Renal cortical epithelial cell (primary cell): ENCODE measurements around the gene SBF1. TPM values are rescaled to one million over a fixed set of nuclear protein-coding genes. Genes with fewer than 3 reads are reported as not detected.
"Not testable (repeated sequence)": the region's sequence is repeated elsewhere in the genome, so short reads cannot be mapped to it uniquely, and the experiment has no call there.

ENCODE experiments used
- DNase-seq: peaks from one replicate; pipeline ENCODE4 v3.0.0-alpha.2; 2011; ENCODE audit warnings: low read depth
- total RNA-seq: library from RNA; depleted of rRNA; stranded (reverse); fragments of >200 nt; gene quantifications from 2 replicates; pipeline ENCODE4 v1.2.3, GENCODE V29; 2014

The SBF1 gene
- total RNA-seq, 1 donor from 2014 or later, result 68.2 TPM

DNA sequence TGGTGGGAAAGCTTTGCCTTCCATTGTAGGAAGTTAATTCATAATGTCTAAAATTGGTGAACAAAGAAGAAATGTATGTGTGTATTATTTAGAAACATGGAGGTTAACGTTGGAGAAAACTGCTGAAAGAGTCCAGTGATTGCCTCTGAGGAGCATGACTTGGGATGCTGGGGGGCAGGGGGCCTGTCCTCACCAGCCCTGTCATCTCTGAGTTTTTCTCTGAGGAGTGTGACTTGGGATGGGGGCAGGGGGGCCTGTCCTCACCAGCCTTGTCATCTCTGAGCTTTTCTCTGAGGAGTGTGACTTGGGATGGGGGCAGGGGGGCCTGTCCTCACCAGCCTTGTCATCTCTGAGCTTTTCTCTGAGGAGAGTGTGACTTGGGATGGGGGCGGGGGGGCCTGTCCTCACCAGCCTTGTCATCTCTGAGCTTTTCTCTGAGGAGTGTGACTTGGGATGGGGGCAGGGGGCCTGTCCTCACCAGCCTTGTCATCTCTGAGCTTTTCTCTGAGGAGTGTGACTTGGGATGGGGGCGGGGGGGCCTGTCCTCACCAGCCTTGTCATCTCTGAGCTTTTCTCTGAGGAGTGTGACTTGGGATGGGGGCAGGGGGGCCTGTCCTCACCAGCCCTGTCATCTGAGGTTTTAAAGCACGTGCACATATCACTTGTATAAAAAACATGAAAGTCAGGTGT, 77.3 kb downstream of the SBF1 start:
- DNase-seq, result not testable (repeated sequence)

DNA sequence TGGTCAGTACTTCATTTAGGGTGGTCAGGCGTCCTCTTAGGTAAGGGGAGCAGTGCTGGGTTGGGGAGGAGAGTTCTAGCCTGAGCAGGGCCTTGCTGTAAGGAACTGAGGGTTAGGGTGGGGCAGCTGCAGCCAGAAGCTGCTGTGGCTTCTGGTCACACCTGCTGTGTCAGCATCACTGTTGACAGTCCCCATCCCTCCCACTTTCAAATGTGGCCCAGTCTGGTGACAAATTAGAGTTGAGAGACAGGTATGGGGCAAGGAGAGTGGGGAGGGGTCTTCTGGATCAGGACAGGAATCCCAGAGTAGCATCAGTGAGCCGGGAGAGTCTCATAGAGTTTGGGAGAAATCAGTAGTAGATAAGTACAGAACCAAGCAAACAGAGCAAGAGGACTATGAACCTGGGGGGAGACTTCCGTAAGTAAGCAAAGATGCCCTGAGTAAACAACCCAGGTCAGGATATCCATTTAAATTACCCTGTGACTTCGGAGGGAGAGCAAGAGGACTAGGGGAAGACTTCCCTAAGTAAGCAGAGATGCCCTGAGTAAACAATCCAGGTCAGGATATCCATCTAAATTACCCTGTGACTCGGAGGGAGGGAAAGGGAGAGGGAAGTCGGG, 78.0 kb downstream of the SBF1 start:
- no peak for DNase-seq

Other genes starting within 250 kb of the SBF1 start
- gene TUBGCP6, start 230.0 kb downstream of the SBF1 start, total RNA-seq, result 26.2 and 34.5 TPM in 2 replicates
- 19.8 and 48.9 TPM in 2 replicates for gene HDAC10, start 223.8 kb downstream of the SBF1 start, total RNA-seq
- gene MAPK12, start 213.4 kb downstream of the SBF1 start, total RNA-seq, result 22.0 and 26.0 TPM in 2 replicates
- gene MAPK11, start 204.7 kb downstream of the SBF1 start, total RNA-seq, result 9.9 and 10.2 TPM in 2 replicates
- 98.8 and 582 TPM in 2 replicates for gene PLXNB2, start 167.4 kb downstream of the SBF1 start, total RNA-seq
- 2.4 and 11.9 TPM in 2 replicates for gene DENND6B, start 148.0 kb downstream of the SBF1 start, total RNA-seq
- gene PPP6R2, start 131.7 kb downstream of the SBF1 start, total RNA-seq, result 46.2 and 57.3 TPM in 2 replicates
- gene ADM2, start 6.5 kb upstream of the SBF1 start, total RNA-seq, result 2.3 and 3.4 TPM in 2 replicates
- 0.10 and 1.7 TPM in 2 replicates for gene MIOX, start 11.8 kb upstream of the SBF1 start, total RNA-seq
- gene LMF2, start 32.7 kb upstream of the SBF1 start, total RNA-seq, result 26.6 and 48.4 TPM in 2 replicates
- 16.7 and 24.7 TPM in 2 replicates for gene NCAPH2, start 33.2 kb upstream of the SBF1 start, total RNA-seq
- 2.0 and 7.3 TPM in 2 replicates for gene SCO2, start 50.6 kb upstream of the SBF1 start, total RNA-seq
- gene TYMP, start 55.0 kb upstream of the SBF1 start, total RNA-seq, result 55.0 and 68.8 TPM in 2 replicates
- gene KLHDC7B, start 70.9 kb upstream of the SBF1 start, total RNA-seq, result 0.15 and 0.17 TPM in 2 replicates
- gene SYCE3, start 87.9 kb upstream of the SBF1 start, total RNA-seq, result not detected in 2 replicates
- gene CPT1B, start 103.4 kb upstream of the SBF1 start, total RNA-seq, result 4.0 and 14.6 TPM in 2 replicates
- 27.1 and 47.6 TPM in 2 replicates for gene CHKB, start 107.8 kb upstream of the SBF1 start, total RNA-seq
- 0.30 and 0.52 TPM in 2 replicates for gene MAPK8IP2, start 125.8 kb upstream of the SBF1 start, total RNA-seq
- gene ARSA, start 153.1 kb upstream of the SBF1 start, total RNA-seq, result 26.9 and 35.9 TPM in 2 replicates
- 0.87 and 1.7 TPM in 2 replicates for gene SHANK3, start 197.8 kb upstream of the SBF1 start, total RNA-seq